ENCODE measurements around the gene CHPF2.

- TF ChIP-seq POLR2A (IDR thresholded peaks at IDR 0.05) (no peak), CTCF (IDR thresholded peaks at IDR 0.05) (no peak)
Measured at GRCh38 chr7:151201751-151202150, 30.5 kb upstream of the CHPF2 start.

Measured in testis (tissue), 2 donors.